GM19397 (cell line): ENCODE measurements around the gene TSGA10.
"Not testable (repeated sequence)": the region's sequence is repeated elsewhere in the genome, so short reads cannot be mapped to it uniquely, and the experiment has no call there.

Source experiments
- ATAC-seq: cut with Tn5 transposase; IDR thresholded peaks from one replicate; pipeline ENCODE4 v1.9.1; 2021; ENCODE audit warnings: mild to moderate bottlenecking, moderate library complexity; ENCODE audit not compliant: unreplicated experiment

Gene TSGA10

GRCh38 chr2:99154643-99155536, at the start of gene TSGA10, which contains the start of gene LIPT1:
Gene TSGA10, minus strand, starts transcription at chr2:99154942. Its CDS starts 45,503 bp downstream, at chr2:99109439.
Gene LIPT1, plus strand, starts transcription at chr2:99154967. Its CDS starts 6,991 bp downstream, at chr2:99161958.
- ATAC-seq, result peak; percentile 98

DNA sequence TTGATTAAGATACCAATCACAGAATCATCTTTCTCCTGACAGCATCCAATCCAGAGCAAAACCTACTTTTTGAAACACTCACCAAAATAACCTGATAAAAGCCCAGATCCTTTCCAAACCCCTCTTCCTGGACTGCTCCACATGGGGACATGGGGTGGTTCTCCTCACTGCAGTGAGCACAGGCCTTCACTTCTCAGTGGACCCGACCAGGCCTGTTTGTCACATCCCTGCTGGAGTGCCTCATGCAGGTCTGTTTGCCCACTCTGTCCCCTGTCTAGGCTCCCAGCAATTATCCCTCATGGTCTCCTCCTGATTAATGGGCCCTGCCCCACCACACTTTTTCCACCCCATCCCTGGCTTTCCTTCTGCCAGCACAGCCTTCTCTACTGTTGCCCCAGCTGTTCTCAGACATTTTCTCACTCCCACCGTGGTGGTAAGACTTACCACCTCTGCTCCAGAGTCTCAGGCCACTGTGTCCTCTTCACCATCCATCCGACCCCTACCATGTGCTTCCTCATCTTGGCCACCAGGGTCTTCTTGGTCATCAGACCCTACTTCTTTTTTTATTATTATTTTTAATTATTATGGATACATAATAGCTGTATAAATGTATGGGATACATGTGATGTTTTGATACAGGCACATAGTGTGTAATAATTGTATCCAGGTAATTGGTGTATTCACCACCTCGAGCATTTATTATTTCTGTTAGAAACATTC, 47.4 kb upstream of the TSGA10 start:
- ATAC-seq, result no peak

DNA sequence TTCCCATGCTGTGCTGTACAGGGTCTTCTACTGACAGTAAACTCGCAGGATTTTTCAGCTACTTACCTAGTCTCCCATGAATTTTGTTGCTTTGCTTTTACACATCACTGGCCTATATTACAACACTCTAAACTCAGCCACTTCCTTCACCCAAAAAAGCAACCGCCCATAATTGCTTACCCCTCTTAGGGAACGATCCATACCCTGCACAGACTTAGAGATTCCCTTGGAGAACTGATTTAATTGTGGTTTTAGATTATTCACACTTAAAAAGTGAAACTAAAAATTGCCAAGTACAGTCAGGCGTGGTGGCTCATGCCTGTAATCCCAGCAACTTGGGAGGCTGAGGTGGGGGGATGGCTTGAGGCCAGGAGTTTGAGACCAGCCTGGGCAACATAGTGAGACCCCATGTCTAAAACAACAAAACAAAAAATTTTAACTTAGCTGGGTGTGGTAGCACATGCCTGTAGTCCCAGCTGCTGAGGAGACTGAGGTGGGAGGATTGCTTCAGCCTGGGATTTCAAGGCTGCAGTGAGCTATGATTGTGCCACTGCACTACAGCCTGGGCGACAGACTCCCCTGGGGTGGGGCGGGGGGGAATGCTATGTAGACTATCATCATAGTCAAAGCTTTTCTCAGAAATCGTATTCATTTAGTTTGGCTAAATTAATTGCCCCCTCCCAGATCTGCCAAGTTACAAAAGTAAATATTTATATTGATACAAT, 45.5 kb upstream of the TSGA10 start:
- no peak for ATAC-seq

DNA sequence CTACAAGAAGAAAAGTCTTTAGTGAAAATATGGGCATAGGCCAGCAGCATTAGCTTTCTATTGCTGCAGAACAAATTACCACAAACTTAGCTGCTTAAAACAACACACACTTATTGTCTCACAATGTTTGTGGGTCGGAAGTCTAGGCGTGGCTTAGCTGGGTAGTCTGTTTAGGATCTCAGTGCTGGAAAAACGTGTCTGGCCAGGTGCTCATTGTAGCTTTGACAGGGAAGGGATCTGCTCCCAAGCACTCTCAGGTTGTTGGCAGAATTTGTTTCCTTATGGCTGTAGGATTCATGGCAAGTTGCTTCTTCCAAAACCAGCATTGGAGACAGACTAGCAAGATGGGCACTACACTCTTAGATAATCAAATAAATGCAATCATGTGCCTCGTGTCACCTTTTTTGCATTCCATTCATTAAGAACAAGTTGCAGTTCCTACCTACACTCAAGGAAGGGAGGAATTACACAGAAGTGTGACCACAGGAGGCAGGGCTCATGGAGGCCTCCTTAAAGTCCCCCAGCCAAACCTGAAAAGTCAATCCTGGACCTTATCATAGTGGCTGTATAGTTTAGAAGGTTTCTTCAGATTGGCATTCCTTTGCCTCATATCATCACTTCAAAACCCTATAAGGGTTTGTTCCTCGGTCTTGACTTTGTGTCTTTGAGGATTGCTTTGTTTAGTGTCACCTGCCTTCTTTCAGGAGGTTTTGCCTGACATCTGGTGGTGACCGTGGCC, 43.5 kb upstream of the TSGA10 start:
- no peak for ATAC-seq

- not testable (repeated sequence) for ATAC-seq
These were observed 37.6 kb upstream of the TSGA10 start for GRCh38 chr2:99192364-99192763.

GRCh38 chr2:99190548-99190947, 35.8 kb upstream of the TSGA10 start:
- ATAC-seq, result no peak

- no peak for ATAC-seq
These were observed 33.6 kb upstream of the TSGA10 start for GRCh38 chr2:99188357-99188756.

DNA sequence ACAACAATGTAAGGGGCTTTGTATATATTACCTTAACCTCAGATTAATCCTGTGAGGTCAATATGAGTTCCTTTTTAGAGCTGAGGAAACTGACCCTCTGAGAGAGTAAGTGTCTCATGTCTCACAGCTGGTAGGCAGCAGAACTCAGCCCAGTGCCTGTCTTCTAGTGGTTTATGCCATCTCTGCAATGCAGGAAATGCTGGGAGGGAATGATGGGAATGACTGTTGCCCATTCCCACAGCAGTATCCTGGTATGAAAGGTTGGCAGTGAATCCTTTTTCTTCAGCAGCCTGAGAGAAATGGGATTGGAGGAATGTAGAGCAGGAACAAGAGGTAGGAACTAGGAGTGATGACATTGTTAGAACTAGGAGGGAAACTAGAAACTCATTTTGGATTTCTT, 32.3 kb upstream of the TSGA10 start:
- ATAC-seq, result no peak

DNA sequence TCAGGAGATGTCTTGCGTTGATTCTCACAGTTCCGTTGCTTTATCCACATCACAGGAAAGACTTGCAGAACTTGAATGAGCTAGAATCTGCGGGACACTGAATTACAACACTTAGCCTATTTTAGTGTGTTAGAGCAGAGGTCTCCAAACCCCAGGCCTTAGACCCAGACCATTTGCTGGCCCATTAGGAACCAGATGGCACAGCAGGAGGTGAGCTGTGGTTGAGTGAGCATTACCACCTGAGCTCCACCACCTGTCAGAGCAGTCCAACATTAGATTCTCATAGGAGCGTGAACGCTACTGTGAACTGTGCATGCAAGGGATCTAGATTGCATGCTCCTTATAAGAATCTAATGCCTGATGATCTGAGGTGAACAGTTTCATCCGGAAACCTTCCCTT, 30.1 kb upstream of the TSGA10 start:
- ATAC-seq, result no peak

DNA sequence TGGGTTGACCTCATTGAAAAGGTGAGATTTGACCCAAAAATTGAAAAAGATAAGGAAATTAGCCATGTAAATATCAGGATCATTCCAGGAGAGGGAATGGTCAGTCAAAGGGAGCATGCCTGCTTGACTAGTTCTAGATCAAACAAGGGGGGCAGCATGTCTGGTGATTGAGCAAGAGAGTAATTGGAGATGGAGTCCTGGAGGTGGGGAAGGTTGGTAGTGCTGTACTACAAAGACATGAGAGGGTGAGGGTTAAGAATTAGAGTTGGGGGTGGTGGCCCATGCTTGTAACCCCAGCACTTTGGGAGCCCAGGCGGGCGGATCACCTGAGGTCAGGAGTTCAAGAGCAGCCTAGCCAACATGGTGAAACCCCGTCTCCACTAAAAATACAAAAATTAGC, 28.3 kb upstream of the TSGA10 start:
- no peak for ATAC-seq

GRCh38 chr2:99181624-99182000, 26.9 kb upstream of the TSGA10 start:
- ATAC-seq, result no peak

- peak; percentile 92 for ATAC-seq
These were observed 26.2 kb upstream of the TSGA10 start, which contains the start of the genes MITD1 and MRPL30 for GRCh38 chr2:99180755-99181623. Gene MITD1, minus strand, starts transcription at chr2:99181058. Its CDS starts 77 bp downstream, at chr2:99180981. Gene MRPL30, plus strand, starts transcription at chr2:99181184. Its CDS starts 5,020 bp downstream, at chr2:99186204.

GRCh38 chr2:99171377-99172140, 16.8 kb upstream of the TSGA10 start:
- ATAC-seq, result no peak

DNA sequence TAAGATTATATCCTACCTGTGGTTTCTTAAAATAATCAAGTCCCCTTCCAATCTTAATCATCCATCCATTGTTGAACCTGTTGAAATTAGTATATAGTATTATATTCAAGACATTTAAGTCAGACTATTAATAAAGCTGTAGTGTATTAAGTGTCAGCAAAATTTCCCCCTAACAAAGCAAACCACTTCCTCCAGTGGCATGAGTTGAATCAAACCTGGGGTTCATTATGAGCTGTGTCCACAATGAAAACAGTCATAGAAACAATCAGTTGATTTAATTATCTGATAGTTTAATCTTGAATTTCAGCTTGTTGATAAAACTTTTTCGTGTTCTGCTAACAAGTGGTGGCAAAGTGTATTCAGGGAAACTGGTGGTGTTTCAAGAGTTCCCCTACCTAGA, 14.8 kb upstream of the TSGA10 start:
- no peak for ATAC-seq

DNA sequence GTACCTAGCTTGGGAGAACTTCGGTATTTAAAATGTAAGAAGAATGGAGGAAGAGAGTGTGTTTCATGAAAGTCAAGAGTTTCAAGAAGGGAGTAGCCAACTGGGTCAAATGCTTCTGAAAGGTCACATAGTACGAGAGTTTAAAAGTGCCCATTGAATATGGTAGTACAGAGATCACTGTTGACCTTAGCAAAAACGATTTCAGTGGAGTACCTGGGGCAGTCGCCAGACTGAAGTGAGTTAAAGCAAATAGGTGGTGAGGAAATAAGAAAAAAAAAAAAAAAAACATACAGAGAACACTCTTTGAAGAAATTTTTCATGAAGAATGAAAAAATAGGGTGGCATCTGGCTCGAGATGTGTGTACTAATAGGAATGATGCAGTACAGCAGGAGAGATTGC, 11.5 kb upstream of the TSGA10 start:
- ATAC-seq, result no peak

- ATAC-seq, result no peak
These were observed 4.9 kb upstream of the TSGA10 start for GRCh38 chr2:99159594-99159993.

DNA sequence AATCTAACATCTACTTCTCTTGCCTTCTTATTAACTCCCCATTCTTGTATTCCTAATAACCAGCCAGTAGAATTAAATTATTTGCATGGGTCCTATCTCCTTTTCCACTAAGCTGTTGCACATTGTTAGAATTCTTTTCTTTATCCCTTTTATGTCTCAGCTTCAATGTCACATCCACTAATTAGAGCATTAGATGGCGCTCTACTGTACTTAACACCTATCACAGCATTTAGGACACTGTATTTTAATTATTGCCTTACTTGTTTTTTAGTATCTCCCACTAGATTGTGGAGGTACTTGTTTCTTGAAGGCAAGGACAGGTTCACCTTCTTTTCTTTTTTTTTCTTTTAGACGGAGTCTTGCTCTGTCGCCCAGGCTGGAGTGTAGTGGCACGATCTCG, 3.9 kb upstream of the TSGA10 start:
- no peak for ATAC-seq

- ATAC-seq, result no peak
These were observed 2.1 kb upstream of the TSGA10 start for GRCh38 chr2:99156891-99157290.
